ENCODE data around the gene C10orf143. TPM values are rescaled to one million over a fixed set of nuclear protein-coding genes. Genes with fewer than 3 reads are reported as not detected.

C10orf143 gene
- total RNA-seq, 1 experiment from 2014 or later = 1.6 TPM

DNA sequence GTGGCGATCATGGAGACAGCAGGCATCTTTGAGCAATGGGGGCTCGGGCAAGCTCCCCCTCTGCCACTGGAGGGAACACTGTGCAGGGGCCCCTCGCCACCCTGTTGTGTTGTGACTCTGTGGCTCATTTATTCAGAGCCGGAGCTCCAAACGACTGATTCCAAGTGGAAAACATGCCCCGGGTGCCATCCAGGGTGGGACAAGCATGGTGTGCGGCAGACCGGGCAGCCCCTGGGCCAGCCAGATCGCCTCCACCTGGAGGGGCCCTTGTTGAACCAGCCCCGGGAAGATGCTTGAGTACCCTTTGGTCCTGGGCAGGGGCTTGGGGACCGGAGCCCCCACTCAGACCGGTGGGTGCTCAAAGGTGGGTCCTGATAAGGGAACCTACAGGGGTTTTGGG lies 61.4 kb downstream of the C10orf143 start:
- ChIA-PET CTCF (interaction anchor here (1.4 to 1.9 kb wide), 2 partner anchors 61 to 157 kb away, joined by 4 to 5 read pairs; no protein-coding TSS in a partner anchor), POLR2A (interaction anchor here (0.8 kb wide), 1 partner anchor 13 kb away, joined by 3 read pairs; no protein-coding TSS in a partner anchor)
- Mint-ChIP-seq H3K27me3 (ENCODE audit: low read depth) (peaks cover 2% of the 10 kb centered on the region; the same call in 1 of the 2 replicates), H3K4me1 (peaks cover 2% of the 10 kb centered on the region), H3K4me3 (no peak overlapping the region), H3K27ac (no peak overlapping the region), H3K36me3 (no peaks in the 10 kb centered on the region), H3K9me3 (peaks cover 7% of the 10 kb centered on the region)
- TF ChIP-seq, protein P1, sequence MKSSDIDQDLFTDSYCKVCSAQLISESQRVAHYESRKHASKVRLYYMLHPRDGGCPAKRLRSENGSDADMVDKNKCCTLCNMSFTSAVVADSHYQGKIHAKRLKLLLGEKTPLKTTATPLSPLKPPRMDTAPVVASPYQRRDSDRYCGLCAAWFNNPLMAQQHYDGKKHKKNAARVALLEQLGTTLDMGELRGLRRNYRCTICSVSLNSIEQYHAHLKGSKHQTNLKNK (CRISPR knock-in tag; IDR thresholded peaks at IDR 0.05) = no peak
- TF ChIP-seq ATF1 (CRISPR knock-in tag; IDR thresholded peaks at IDR 0.05) (no peak), NR3C1 (CRISPR knock-in tag; conservative IDR thresholded peaks at IDR 0.05; ENCODE audit: low read depth) (no peak), NR1H2 (CRISPR knock-in tag; IDR thresholded peaks at IDR 0.05) (no peak), SP1 (CRISPR knock-in tag; conservative IDR thresholded peaks at IDR 0.05) (no peak), SOX15 (CRISPR knock-in tag; IDR thresholded peaks at IDR 0.05) (no peak), ZNF423 (CRISPR knock-in tag; IDR thresholded peaks at IDR 0.05) (no peak), PRRX2 (CRISPR knock-in tag; IDR thresholded peaks at IDR 0.05) (no peak), CBFB (CRISPR knock-in tag; IDR thresholded peaks at IDR 0.05; ENCODE audit: low read depth) (no peak), FOXP1 (CRISPR knock-in tag; IDR thresholded peaks at IDR 0.05; ENCODE audit: borderline replicate concordance) (no peak), ETV6 (CRISPR knock-in tag; IDR thresholded peaks at IDR 0.05) (no peak), ZNF232 (CRISPR knock-in tag; IDR thresholded peaks at IDR 0.05) (no peak), GRHL2 (CRISPR knock-in tag; IDR thresholded peaks at IDR 0.05; ENCODE audit: insufficient replicate concordance, severe bottlenecking) (no peak)
- TF ChIP-seq, protein P2, sequence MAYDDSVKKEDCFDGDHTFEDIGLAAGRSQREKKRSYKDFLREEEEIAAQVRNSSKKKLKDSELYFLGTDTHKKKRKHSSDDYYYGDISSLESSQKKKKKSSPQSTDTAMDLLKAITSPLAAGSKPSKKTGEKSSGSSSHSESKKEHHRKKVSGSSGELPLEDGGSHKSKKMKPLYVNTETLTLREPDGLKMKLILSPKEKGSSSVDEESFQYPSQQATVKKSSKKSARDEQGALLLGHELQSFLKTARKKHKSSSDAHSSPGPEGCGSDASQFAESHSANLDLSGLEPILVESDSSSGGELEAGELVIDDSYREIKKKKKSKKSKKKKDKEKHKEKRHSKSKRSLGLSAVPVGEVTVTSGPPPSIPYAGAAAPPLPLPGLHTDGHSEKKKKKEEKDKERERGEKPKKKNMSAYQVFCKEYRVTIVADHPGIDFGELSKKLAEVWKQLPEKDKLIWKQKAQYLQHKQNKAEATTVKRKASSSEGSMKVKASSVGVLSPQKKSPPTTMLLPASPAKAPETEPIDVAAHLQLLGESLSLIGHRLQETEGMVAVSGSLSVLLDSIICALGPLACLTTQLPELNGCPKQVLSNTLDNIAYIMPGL (CRISPR knock-in tag; IDR thresholded peaks at IDR 0.05) = no peak
- TF ChIP-seq, protein P3, sequence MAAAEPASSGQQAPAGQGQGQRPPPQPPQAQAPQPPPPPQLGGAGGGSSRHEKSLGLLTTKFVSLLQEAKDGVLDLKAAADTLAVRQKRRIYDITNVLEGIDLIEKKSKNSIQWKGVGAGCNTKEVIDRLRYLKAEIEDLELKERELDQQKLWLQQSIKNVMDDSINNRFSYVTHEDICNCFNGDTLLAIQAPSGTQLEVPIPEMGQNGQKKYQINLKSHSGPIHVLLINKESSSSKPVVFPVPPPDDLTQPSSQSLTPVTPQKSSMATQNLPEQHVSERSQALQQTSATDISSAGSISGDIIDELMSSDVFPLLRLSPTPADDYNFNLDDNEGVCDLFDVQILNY (CRISPR knock-in tag; IDR thresholded peaks at IDR 0.05) = no peak
- TF ChIP-seq, protein P4, sequence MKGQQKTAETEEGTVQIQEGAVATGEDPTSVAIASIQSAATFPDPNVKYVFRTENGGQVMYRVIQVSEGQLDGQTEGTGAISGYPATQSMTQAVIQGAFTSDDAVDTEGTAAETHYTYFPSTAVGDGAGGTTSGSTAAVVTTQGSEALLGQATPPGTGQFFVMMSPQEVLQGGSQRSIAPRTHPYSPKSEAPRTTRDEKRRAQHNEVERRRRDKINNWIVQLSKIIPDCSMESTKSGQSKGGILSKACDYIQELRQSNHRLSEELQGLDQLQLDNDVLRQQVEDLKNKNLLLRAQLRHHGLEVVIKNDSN (CRISPR knock-in tag; IDR thresholded peaks at IDR 0.05) = no peak
- TF ChIP-seq, protein P5, sequence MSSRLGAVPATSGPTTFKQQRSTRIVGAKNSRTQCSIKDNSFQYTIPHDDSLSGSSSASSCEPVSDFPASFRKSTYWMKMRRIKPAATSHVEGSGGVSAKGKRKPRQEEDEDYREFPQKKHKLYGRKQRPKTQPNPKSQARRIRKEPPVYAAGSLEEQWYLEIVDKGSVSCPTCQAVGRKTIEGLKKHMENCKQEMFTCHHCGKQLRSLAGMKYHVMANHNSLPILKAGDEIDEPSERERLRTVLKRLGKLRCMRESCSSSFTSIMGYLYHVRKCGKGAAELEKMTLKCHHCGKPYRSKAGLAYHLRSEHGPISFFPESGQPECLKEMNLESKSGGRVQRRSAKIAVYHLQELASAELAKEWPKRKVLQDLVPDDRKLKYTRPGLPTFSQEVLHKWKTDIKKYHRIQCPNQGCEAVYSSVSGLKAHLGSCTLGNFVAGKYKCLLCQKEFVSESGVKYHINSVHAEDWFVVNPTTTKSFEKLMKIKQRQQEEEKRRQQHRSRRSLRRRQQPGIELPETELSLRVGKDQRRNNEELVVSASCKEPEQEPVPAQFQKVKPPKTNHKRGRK (CRISPR knock-in tag; IDR thresholded peaks at IDR 0.05; ENCODE audit: borderline replicate concordance) = no peak
- TF ChIP-seq, protein P6, sequence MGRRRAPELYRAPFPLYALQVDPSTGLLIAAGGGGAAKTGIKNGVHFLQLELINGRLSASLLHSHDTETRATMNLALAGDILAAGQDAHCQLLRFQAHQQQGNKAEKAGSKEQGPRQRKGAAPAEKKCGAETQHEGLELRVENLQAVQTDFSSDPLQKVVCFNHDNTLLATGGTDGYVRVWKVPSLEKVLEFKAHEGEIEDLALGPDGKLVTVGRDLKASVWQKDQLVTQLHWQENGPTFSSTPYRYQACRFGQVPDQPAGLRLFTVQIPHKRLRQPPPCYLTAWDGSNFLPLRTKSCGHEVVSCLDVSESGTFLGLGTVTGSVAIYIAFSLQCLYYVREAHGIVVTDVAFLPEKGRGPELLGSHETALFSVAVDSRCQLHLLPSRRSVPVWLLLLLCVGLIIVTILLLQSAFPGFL (CRISPR knock-in tag; IDR thresholded peaks at IDR 0.05; ENCODE audit: borderline replicate concordance) = no peak
- TF ChIP-seq, protein P7, sequence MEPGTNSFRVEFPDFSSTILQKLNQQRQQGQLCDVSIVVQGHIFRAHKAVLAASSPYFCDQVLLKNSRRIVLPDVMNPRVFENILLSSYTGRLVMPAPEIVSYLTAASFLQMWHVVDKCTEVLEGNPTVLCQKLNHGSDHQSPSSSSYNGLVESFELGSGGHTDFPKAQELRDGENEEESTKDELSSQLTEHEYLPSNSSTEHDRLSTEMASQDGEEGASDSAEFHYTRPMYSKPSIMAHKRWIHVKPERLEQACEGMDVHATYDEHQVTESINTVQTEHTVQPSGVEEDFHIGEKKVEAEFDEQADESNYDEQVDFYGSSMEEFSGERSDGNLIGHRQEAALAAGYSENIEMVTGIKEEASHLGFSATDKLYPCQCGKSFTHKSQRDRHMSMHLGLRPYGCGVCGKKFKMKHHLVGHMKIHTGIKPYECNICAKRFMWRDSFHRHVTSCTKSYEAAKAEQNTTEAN (CRISPR knock-in tag; IDR thresholded peaks at IDR 0.05) = no peak
- ATAC-seq (no peak), DNase-seq (ENCODE audit: low spot score) (no peak)

All from WTC11 (cell line).